ENCODE measurements around the gene TAGLN2.

The TAGLN2 gene

GRCh38 chr1:159949981-159950381 is 24.7 kb upstream of the TAGLN2 start:
- DNase-seq, result no peak

GRCh38 chr1:159949123-159949522 is 23.8 kb upstream of the TAGLN2 start:
- DNase-seq, result no peak

GRCh38 chr1:159947942-159948341 is 22.6 kb upstream of the TAGLN2 start:
- DNase-seq, result no peak

- no peak for DNase-seq
Observed at GRCh38 chr1:159946242-159947187, 21.2 kb upstream of the TAGLN2 start.

GRCh38 chr1:159945483-159946241 is 20.4 kb upstream of the TAGLN2 start, which contains the start of gene IGSF9:
IGSF9 (minus strand) TSS chr1:159945613; CDS start chr1:159943454, 2,159 bp downstream.
- DNase-seq, result peak in 52 of 56 donors; percentile 13 to 87 (median 60)

GRCh38 chr1:159944623-159945455 is 19.5 kb upstream of the TAGLN2 start:
- no peak for DNase-seq

GRCh38 chr1:159943908-159944622 is 18.8 kb upstream of the TAGLN2 start:
- peak in 1 of 56 donors; percentile 10 for DNase-seq

- DNase-seq, result no peak
Observed at GRCh38 chr1:159943278-159943640, 18.0 kb upstream of the TAGLN2 start.

- DNase-seq, result no peak
Observed at GRCh38 chr1:159942632-159943277, 17.4 kb upstream of the TAGLN2 start.

- DNase-seq, result no peak
Observed at GRCh38 chr1:159941591-159942560, 16.6 kb upstream of the TAGLN2 start.

- no peak for DNase-seq
Observed at GRCh38 chr1:159941141-159941540, 15.8 kb upstream of the TAGLN2 start.

- no peak for DNase-seq
Observed at GRCh38 chr1:159940006-159940620, 14.8 kb upstream of the TAGLN2 start.

GRCh38 chr1:159939678-159940002 is 14.3 kb upstream of the TAGLN2 start:
- no peak for DNase-seq

- no peak for DNase-seq
Observed at GRCh38 chr1:159938905-159939677, 13.8 kb upstream of the TAGLN2 start.

- no peak for DNase-seq
Observed at GRCh38 chr1:159938211-159938852, 13.0 kb upstream of the TAGLN2 start.

- no peak for DNase-seq
Observed at GRCh38 chr1:159937054-159937750, 11.9 kb upstream of the TAGLN2 start.
